Body of pancreas (tissue), 4 donors: ENCODE data around the gene BNIP2. TPM values are rescaled to one million over a fixed set of nuclear protein-coding genes. Genes with fewer than 3 reads are reported as not detected.

Experiments
- ATAC-seq: fragments of 150-250 bp; one replicate; pipeline ENCODE4 v1.9.1; 2016
- DNase-seq, 4 donors: peaks; one replicate each; pipeline ENCODE4 v3.0.0-alpha.2; 2019
- H3K27ac ChIP-seq, 4 donors: fragments of 200-600 bp; sonication (generic); 1 replicate in 3 of 4; 2 replicates in 1 of 4; pipeline versions ENCODE4 v1.5.1 to v1.6.1; 2016 to 2019; ENCODE audit warnings: mild to moderate bottlenecking in 1 of 4, mixed read lengths in 1 of 4, moderate library complexity in 1 of 4
- H3K27me3 ChIP-seq, 2 donors: fragments of 200-600 bp; sonication (generic); one replicate each; pipeline ENCODE4 v1.6.0; 2016; ENCODE audit warnings: mild to moderate bottlenecking in 1 of 2
- H3K36me3 ChIP-seq, 2 donors: fragments of 200-600 bp; sonication (generic); replicated peaks in 1 of 2; 2 replicates each; pipeline ENCODE4 v1.5.1; 2016; ENCODE audit warnings: low read depth in 2 of 2; ENCODE audit not compliant: insufficient read depth in 1 of 2
- H3K4me1 ChIP-seq: fragments of 200-600 bp; sonication (generic); one replicate; pipeline ENCODE4 v1.6.0; 2016
- H3K4me3 ChIP-seq, 2 donors: fragments of 200-600 bp; sonication (generic); 1 replicate in 1 of 2; 2 replicates in 1 of 2; pipeline ENCODE4 v1.5.1; 2016 to 2019
- H3K9me3 ChIP-seq, 3 donors: fragments of 200-600 bp; sonication (generic); 1 replicate in 2 of 3; 2 replicates in 1 of 3; pipeline ENCODE4 v1.5.1; 2016
- POLR2A ChIP-seq, 3 donors: fragments of 450-650 bp; IDR thresholded peaks; one replicate each; pipeline ENCODE4 v1.6.1; 2016; ENCODE audit warnings: antibody characterized with exemption in 3 of 3, mild to moderate bottlenecking in 2 of 3
- WGBS, 2 donors: methylation state at CpG; one replicate each; pipeline ENCODE4 v1.1.5; 2017; 5-methylcytosine and 5-hydroxymethylcytosine counted together
- intact Hi-C: fragments of 100-400 bp; cut with DNase I; formaldehyde crosslinking; loops from one replicate; pipeline ENCODE4 v1.15.1; 2023
- total RNA-seq, 2 donors: library from RNA; depleted of rRNA; stranded (reverse); fragments of >200 nt; gene quantifications; one replicate each; pipeline ENCODE4 v1.1.0, GENCODE V29; 2016
- TF ChIP-seq, protein P1 (sequence below), 7 experiments: fragments of 450-650 bp in 4 of 7; fragments of 200-600 bp in 3 of 7; sonication (generic) in 3 of 7; IDR thresholded peaks; one replicate each; pipeline ENCODE4 v1.5.1; 2016 to 2019; ENCODE audit warnings: antibody characterized with exemption in 7 of 7

BNIP2 gene
- total RNA-seq, 2 donors from 2014 or later = 44.2 to 91.1 TPM

DNA sequence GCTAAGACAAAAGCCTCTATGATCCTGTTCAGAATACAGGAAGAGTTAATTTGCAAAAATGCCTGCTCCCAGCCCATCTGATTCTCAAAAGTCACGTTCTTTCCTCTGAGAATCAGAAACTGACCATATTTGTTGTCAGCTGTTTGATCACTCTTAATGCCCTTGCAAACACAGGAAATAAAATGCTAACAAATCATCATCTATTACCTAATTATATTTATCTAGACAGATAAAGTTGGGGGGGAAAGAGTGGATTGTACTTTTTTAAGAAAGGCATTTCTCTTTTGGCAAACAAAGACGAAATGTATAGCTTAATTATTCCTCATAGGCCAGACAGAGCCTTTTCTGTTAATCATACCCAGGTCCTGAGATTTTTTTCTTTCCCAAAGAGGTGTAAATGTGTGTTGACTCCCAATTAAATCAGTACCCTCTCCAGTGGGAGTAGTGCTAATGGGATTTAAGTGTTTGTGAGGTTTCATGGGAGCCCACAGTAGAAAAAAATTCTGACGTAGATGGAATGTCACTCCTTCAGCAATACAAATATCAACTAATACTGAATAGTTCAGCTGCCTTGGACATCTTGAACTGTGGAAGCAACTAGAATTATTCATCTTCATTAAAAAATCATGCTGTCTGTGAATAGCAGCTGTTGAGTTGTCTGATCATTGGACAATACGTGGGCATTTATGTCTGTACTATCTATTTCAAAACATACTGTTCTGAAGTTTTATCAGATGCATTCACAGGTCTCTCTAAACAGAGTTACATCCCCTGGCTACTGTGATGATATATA is 22.5 kb upstream of the BNIP2 start:
- no peak overlapping the region for H3K27ac ChIP-seq
- no peaks in the 10 kb centered on the region for H3K4me1 ChIP-seq
- TF ChIP-seq, protein P1, sequence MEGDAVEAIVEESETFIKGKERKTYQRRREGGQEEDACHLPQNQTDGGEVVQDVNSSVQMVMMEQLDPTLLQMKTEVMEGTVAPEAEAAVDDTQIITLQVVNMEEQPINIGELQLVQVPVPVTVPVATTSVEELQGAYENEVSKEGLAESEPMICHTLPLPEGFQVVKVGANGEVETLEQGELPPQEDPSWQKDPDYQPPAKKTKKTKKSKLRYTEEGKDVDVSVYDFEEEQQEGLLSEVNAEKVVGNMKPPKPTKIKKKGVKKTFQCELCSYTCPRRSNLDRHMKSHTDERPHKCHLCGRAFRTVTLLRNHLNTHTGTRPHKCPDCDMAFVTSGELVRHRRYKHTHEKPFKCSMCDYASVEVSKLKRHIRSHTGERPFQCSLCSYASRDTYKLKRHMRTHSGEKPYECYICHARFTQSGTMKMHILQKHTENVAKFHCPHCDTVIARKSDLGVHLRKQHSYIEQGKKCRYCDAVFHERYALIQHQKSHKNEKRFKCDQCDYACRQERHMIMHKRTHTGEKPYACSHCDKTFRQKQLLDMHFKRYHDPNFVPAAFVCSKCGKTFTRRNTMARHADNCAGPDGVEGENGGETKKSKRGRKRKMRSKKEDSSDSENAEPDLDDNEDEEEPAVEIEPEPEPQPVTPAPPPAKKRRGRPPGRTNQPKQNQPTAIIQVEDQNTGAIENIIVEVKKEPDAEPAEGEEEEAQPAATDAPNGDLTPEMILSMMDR (IDR thresholded peaks at IDR 0.05) = no peak
- no peak for TF ChIP-seq POLR2A (IDR thresholded peaks at IDR 0.05)
- intact Hi-C loops = no loop called here
- ATAC-seq = no peak
- no peaks in the 10 kb centered on the region for H3K36me3 ChIP-seq
- no peak overlapping the region for H3K4me3 ChIP-seq
- WGBS, 2 donors = 40 to 52% methylated on average over 4 of the region's 4 CpGs
- no peak for DNase-seq
- H3K27me3 ChIP-seq = no peaks in the 10 kb centered on the region
- no peaks in the 10 kb centered on the region for H3K9me3 ChIP-seq

DNA sequence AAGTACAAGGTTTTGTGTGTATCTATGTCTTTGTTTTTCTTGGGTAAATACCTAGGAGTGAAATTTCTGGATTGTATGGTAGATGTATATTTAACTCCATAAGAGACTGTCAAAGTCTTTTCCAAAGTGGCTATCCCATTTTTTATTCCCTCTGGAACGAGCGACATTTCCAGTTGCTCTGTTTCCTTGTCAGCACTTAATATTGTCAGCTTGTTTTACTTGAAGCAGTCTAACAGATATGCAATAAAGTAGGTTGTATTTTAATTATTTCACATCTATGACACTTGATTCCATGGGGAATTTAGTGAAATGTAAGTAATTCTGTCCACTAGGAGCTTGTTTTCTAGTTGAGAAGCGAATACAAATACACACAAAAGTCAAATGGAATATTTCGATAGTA is 18.5 kb upstream of the BNIP2 start:
- intact Hi-C loops = no loop called here
- WGBS, 2 donors = 90 to 94% methylated on average over 4 of the region's 4 CpGs
- no peaks in the 10 kb centered on the region for H3K9me3 ChIP-seq
- H3K27ac ChIP-seq = no peak overlapping the region
- DNase-seq (no peak), ATAC-seq (no peak)
- H3K27me3 ChIP-seq = no peaks in the 10 kb centered on the region
- TF ChIP-seq, protein P1 (IDR thresholded peaks at IDR 0.05) = no peak
- TF ChIP-seq POLR2A (IDR thresholded peaks at IDR 0.05) = no peak
- no peak overlapping the region for H3K4me3 ChIP-seq
- no peaks in the 10 kb centered on the region for H3K36me3 ChIP-seq
- no peaks in the 10 kb centered on the region for H3K4me1 ChIP-seq

DNA sequence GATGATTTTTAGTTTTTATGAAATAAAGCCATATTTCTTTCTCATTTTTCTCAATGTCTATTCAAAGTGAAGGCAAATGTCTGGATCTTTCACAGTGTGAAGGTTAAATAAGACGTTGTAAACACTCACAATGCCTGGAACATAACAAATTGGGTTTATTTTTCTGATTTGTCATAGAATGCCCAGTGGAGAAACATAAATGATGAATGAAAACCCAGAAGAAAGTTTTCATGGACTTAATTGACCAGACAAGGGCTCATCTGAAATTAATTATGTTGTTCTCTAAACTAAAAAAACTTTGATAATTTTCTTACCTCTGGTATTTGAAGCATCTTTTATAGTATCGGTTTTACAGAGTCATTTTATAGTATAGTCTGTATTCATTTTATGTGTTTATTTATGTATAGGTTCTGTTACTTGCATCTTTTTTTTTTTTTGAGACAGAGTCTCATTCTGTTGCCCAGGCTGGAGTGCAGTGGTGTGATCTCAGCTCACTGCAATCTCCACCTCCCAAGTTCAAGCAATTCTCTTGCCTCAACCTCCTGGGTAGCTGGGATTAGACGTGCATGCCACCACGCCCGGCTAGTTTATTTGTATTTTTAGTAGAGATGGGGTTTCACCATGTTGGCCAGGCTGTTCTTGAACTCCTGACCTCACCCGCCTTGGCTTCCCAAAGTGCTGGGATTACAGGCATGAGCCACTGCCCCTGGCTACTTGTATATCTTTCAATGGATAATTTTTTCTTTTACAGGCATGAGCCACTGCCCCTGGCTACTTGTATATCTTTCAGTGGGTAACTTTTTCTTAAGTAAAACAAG is 15.1 kb upstream of the BNIP2 start:
- DNase-seq = no peak
- Histone ChIP-seq H3K27ac (no peak overlapping the region), H3K36me3 (no peaks in the 10 kb centered on the region), H3K9me3 (no peaks in the 10 kb centered on the region), H3K27me3 (no peaks in the 10 kb centered on the region), H3K4me1 (no peaks in the 10 kb centered on the region), H3K4me3 (no peak overlapping the region)
- WGBS, 2 donors = 65 to 71% methylated on average over 6 of the region's 6 CpGs
- ATAC-seq = no peak
- TF ChIP-seq, protein P1 (IDR thresholded peaks at IDR 0.05) = no peak
- no peak for TF ChIP-seq POLR2A (IDR thresholded peaks at IDR 0.05)
- intact Hi-C loops = no loop called here

DNA sequence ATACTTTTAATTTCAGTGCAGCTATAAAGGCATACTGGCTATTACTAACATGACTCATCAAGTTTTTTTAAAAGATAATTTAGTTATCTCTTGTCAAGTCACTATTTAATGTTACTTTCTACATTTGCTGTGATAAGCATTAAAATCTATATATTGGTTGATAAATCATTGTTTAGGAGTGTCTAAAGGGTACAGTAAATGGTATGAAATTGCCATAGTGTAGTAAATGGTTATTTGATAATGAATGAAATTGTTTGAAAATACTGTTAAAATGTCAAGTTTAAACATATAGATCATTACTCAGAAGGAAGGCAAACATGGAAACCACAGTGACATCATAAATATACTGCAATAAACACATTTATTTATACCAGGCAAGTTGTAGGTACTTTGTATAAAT is 13.2 kb upstream of the BNIP2 start:
- Histone ChIP-seq H3K9me3 (no peaks in the 10 kb centered on the region), H3K4me1 (no peaks in the 10 kb centered on the region), H3K27ac (no peak overlapping the region), H3K4me3 (no peak overlapping the region), H3K27me3 (no peaks in the 10 kb centered on the region), H3K36me3 (no peaks in the 10 kb centered on the region)
- DNase-seq = no peak
- ATAC-seq = no peak
- TF ChIP-seq, protein P1 (IDR thresholded peaks at IDR 0.05) = no peak
- no peak for TF ChIP-seq POLR2A (IDR thresholded peaks at IDR 0.05)
- intact Hi-C loops = no loop called here
